Measurements from ENCODE around the gene SPSB4. TPM values are rescaled to one million over a fixed set of nuclear protein-coding genes. Genes with fewer than 3 reads are reported as not detected.

SPSB4 gene
- total and polyA plus RNA-seq, 2 of the 13 experiments (the other 11 are each of a cell fraction or from before 2014, with no cell fraction given), result not detected

DNA sequence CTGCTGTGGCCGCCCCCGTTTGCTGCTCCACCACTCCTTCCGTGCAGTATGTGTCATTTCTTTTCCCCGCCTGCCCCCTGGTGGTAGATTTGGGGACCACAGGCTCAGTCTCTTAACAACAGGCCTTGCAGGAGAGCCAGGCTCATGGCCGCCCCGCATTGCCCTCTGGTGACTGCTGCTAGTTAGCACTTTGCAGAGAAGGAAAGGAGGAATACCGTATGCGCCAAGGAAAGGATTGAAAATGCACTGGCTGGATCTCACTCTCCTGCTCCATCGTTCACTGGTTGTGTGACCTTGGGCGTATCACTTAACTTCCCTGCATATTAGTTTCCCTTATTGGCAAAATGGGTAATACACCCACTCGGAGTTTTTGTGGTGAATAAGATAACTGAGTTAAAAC, 141.2 kb downstream of the SPSB4 start (continued):
- TF ChIP-seq, protein P1, sequence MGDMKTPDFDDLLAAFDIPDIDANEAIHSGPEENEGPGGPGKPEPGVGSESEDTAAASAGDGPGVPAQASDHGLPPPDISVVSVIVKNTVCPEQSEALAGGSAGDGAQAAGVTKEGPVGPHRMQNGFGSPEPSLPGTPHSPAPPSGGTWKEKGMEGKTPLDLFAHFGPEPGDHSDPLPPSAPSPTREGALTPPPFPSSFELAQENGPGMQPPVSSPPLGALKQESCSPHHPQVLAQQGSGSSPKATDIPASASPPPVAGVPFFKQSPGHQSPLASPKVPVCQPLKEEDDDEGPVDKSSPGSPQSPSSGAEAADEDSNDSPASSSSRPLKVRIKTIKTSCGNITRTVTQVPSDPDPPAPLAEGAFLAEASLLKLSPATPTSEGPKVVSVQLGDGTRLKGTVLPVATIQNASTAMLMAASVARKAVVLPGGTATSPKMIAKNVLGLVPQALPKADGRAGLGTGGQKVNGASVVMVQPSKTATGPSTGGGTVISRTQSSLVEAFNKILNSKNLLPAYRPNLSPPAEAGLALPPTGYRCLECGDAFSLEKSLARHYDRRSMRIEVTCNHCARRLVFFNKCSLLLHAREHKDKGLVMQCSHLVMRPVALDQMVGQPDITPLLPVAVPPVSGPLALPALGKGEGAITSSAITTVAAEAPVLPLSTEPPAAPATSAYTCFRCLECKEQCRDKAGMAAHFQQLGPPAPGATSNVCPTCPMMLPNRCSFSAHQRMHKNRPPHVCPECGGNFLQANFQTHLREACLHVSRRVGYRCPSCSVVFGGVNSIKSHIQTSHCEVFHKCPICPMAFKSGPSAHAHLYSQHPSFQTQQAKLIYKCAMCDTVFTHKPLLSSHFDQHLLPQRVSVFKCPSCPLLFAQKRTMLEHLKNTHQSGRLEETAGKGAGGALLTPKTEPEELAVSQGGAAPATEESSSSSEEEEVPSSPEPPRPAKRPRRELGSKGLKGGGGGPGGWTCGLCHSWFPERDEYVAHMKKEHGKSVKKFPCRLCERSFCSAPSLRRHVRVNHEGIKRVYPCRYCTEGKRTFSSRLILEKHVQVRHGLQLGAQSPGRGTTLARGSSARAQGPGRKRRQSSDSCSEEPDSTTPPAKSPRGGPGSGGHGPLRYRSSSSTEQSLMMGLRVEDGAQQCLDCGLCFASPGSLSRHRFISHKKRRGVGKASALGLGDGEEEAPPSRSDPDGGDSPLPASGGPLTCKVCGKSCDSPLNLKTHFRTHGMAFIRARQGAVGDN (CRISPR knock-in tag; IDR thresholded peaks at IDR 0.05), result 0 out of 2 replicates have a peak, but pooled peaks have one; percentile 11
- TF ChIP-seq ZNF296 (CRISPR knock-in tag; conservative IDR thresholded peaks at IDR 0.05) (no peak), ZNF891 (CRISPR knock-in tag; IDR thresholded peaks at IDR 0.05) (no peak), KDM2A (CRISPR knock-in tag; IDR thresholded peaks at IDR 0.05; ENCODE audit: borderline replicate concordance, low read depth) (peak; percentile 60; the same call in 1 of the 2 replicates), KLF6 (CRISPR knock-in tag; IDR thresholded peaks at IDR 0.05) (no peak), ZIK1 (CRISPR knock-in tag; IDR thresholded peaks at IDR 0.05; ENCODE audit: borderline replicate concordance, low read depth) (no peak), JUNB (CRISPR knock-in tag; IDR thresholded peaks at IDR 0.05; ENCODE audit: borderline replicate concordance) (no peak), ZSCAN29 (CRISPR knock-in tag; conservative IDR thresholded peaks at IDR 0.05) (no peak), NFE2L1 (CRISPR knock-in tag; IDR thresholded peaks at IDR 0.05; ENCODE audit: borderline replicate concordance) (no peak), ETV6 (CRISPR knock-in tag; conservative IDR thresholded peaks at IDR 0.05) (no peak), ZNF766 (CRISPR knock-in tag; IDR thresholded peaks at IDR 0.05; ENCODE audit: borderline replicate concordance) (no peak), EEA1 (CRISPR knock-in tag; IDR thresholded peaks at IDR 0.05; ENCODE audit: borderline replicate concordance) (no peak), ZNF790 (CRISPR knock-in tag; IDR thresholded peaks at IDR 0.05; ENCODE audit: borderline replicate concordance) (no peak)
- TF ChIP-seq, protein P2, sequence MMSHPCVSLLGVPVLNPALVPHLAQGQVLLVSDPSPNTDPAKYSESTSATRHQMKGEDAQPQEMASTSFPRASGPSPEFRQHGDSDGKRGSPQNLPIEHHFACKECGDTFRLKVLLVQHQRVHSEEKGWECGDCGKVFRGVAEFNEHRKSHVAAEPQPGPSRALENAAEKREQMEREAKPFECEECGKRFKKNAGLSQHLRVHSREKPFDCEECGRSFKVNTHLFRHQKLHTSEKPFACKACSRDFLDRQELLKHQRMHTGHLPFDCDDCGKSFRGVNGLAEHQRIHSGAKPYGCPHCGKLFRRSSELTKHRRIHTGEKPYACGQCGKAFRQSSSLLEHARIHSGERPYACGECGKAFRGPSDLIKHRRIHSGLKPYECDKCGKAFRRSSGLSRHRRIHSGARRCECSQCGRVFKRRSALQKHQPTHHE (CRISPR knock-in tag; IDR thresholded peaks at IDR 0.05; ENCODE audit: borderline replicate concordance), result no peak
- TF ChIP-seq, protein P3, sequence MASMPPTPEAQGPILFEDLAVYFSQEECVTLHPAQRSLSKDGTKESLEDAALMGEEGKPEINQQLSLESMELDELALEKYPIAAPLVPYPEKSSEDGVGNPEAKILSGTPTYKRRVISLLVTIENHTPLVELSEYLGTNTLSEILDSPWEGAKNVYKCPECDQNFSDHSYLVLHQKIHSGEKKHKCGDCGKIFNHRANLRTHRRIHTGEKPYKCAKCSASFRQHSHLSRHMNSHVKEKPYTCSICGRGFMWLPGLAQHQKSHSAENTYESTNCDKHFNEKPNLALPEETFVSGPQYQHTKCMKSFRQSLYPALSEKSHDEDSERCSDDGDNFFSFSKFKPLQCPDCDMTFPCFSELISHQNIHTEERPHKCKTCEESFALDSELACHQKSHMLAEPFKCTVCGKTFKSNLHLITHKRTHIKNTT (CRISPR knock-in tag; IDR thresholded peaks at IDR 0.05), result no peak
- TF ChIP-seq, protein P4, sequence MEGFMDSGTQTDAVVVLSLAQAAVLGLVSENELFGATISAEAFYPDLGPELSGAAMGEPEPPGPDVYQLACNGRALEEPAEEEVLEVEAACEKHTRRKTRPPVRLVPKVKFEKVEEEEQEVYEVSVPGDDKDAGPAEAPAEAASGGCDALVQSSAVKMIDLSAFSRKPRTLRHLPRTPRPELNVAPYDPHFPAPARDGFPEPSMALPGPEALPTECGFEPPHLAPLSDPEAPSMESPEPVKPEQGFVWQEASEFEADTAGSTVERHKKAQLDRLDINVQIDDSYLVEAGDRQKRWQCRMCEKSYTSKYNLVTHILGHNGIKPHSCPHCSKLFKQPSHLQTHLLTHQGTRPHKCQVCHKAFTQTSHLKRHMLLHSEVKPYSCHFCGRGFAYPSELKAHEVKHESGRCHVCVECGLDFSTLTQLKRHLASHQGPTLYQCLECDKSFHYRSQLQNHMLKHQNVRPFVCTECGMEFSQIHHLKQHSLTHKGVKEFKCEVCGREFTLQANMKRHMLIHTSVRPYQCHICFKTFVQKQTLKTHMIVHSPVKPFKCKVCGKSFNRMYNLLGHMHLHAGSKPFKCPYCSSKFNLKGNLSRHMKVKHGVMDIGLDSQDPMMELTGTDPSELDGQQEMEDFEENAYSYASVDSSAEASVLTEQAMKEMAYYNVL (CRISPR knock-in tag; IDR thresholded peaks at IDR 0.05; ENCODE audit: borderline replicate concordance), result 0 out of 2 replicates have a peak, but pooled peaks have one; percentile 51
- TF ChIP-seq, protein P5, sequence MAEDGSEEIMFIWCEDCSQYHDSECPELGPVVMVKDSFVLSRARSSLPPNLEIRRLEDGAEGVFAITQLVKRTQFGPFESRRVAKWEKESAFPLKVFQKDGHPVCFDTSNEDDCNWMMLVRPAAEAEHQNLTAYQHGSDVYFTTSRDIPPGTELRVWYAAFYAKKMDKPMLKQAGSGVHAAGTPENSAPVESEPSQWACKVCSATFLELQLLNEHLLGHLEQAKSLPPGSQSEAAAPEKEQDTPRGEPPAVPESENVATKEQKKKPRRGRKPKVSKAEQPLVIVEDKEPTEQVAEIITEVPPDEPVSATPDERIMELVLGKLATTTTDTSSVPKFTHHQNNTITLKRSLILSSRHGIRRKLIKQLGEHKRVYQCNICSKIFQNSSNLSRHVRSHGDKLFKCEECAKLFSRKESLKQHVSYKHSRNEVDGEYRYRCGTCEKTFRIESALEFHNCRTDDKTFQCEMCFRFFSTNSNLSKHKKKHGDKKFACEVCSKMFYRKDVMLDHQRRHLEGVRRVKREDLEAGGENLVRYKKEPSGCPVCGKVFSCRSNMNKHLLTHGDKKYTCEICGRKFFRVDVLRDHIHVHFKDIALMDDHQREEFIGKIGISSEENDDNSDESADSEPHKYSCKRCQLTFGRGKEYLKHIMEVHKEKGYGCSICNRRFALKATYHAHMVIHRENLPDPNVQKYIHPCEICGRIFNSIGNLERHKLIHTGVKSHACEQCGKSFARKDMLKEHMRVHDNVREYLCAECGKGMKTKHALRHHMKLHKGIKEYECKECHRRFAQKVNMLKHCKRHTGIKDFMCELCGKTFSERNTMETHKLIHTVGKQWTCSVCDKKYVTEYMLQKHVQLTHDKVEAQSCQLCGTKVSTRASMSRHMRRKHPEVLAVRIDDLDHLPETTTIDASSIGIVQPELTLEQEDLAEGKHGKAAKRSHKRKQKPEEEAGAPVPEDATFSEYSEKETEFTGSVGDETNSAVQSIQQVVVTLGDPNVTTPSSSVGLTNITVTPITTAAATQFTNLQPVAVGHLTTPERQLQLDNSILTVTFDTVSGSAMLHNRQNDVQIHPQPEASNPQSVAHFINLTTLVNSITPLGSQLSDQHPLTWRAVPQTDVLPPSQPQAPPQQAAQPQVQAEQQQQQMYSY (CRISPR knock-in tag; IDR thresholded peaks at IDR 0.05), result no peak
